CD4-positive, alpha-beta memory T cell (primary cell): ENCODE measurements around the gene TET3. TPM values are rescaled to one million over a fixed set of nuclear protein-coding genes. Genes with fewer than 3 reads are reported as not detected.

Experiments
- CTCF ChIA-PET: fragments of 350-600 bp; sonication (Branson Sonifier 250); formaldehyde crosslinking; loops from one replicate; lab custom pipeline; 2021; ENCODE audit warnings: inconsistent platforms; ENCODE audit not compliant: partially characterized antibody; lab: Charles Lee
- POLR2A ChIA-PET: fragments of 350-600 bp; sonication (Branson Sonifier 250); formaldehyde crosslinking; loops from one replicate; lab custom pipeline; 2021; ENCODE audit not compliant: partially characterized antibody; lab: Charles Lee
- DNase-seq, 5 donors: peaks; one replicate each; pipeline versions ENCODE4 v3.0.0 to v3.0.0-alpha.2; 2020 to 2022; ENCODE audit warnings: mixed read lengths in 1 of 5
- H3K27ac ChIP-seq: one replicate; pipeline ENCODE4 v1.7.0; 2013; ENCODE audit warnings: low read depth, low read length
- H3K27me3 ChIP-seq: 2 replicates; pipeline ENCODE4 v1.7.0; 2013; ENCODE audit warnings: mild to moderate bottlenecking, low read length, moderate library complexity; ENCODE audit not compliant: insufficient read depth
- H3K36me3 ChIP-seq: 2 replicates; pipeline ENCODE4 v1.7.0; 2013; ENCODE audit warnings: mild to moderate bottlenecking, low read length, moderate library complexity; ENCODE audit not compliant: insufficient read depth
- H3K4me1 ChIP-seq: 2 replicates; pipeline ENCODE4 v1.7.0; 2013; ENCODE audit warnings: mild to moderate bottlenecking, low read length, moderate library complexity; ENCODE audit not compliant: insufficient read depth
- H3K4me3 ChIP-seq, 2 donors: one replicate each; pipeline ENCODE4 v1.7.0; 2013; ENCODE audit warnings: low read length in 2 of 2, mild to moderate bottlenecking in 1 of 2
- H3K9me3 ChIP-seq, 2 donors: one replicate each; pipeline ENCODE4 v1.7.0; 2013; ENCODE audit warnings: low read length in 2 of 2, control low read depth in 1 of 2; ENCODE audit not compliant: control insufficient read depth in 1 of 2
- H3K27ac Mint-ChIP-seq, 7 donors: one replicate each; pipeline ENCODE4 v1.8.0; 2020 to 2021; ENCODE audit warnings: mixed read lengths in 7 of 7, mild to moderate bottlenecking in 6 of 7, inconsistent platforms in 3 of 7, moderate library complexity in 3 of 7
- H3K27me3 Mint-ChIP-seq, 2 donors: one replicate each; pipeline ENCODE4 v1.8.0; 2020 to 2021; ENCODE audit warnings: mixed read lengths in 2 of 2
- H3K36me3 Mint-ChIP-seq, 2 donors: one replicate each; pipeline ENCODE4 v1.8.0; 2020 to 2021; ENCODE audit warnings: mixed read lengths in 2 of 2, inconsistent platforms in 1 of 2, mild to moderate bottlenecking in 1 of 2
- H3K4me1 Mint-ChIP-seq, 4 donors: one replicate each; pipeline ENCODE4 v1.8.0; 2020 to 2021; ENCODE audit warnings: mixed read lengths in 4 of 4, mild to moderate bottlenecking in 1 of 4
- H3K4me3 Mint-ChIP-seq, 8 donors: one replicate each; pipeline ENCODE4 v1.8.0; 2020 to 2021; ENCODE audit warnings: mixed read lengths in 8 of 8, mild to moderate bottlenecking in 7 of 8, moderate library complexity in 6 of 8, inconsistent platforms in 3 of 8
- H3K9me3 Mint-ChIP-seq, 8 donors: one replicate each; pipeline ENCODE4 v1.8.0; 2020 to 2021; ENCODE audit warnings: mixed read lengths in 8 of 8, mild to moderate bottlenecking in 5 of 8, inconsistent platforms in 3 of 8, moderate library complexity in 1 of 8
- intact Hi-C: fragments of 100-400 bp; cut with micrococcal nuclease; formaldehyde crosslinking; loops from one replicate; pipeline ENCODE4 v1.15.1; 2023
- polyA plus RNA-seq, 2 donors: library from polyadenylated mRNA; unstranded; fragments of 300-500 nt; fragmentation: Illumina TruSeq; gene quantifications; one replicate each; pipeline ENCODE4 v1.2.3, GENCODE V29; 2021
- total RNA-seq, 2 experiments: library from RNA; stranded (reverse); gene quantifications; one replicate each; pipeline ENCODE4 v1.2.3, GENCODE V29; 2021

The TET3 gene
- total and polyA plus RNA-seq, 4 experiments from 2014 or later: 0.03 to 19.4 (median 9.4) TPM

DNA sequence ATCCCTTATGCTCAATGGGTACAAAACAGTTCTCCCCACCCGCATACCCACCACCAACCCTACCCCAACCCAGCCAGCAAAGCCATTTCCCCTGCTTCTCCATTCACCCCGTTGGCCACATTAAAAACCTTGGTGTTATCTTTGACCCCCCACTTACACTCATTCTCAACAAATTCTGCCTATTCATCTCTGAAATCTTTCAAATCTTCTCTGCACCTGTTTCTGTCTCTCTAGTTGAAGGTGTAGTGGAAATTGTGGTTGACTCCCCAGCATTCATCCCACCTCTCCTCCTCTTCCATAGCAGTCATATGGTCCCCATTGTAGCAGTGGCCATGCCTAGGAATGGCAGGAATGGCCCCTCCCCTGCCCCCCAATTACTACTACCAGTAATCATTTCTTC lies 20.5 kb upstream of the TET3 start:
- Mint-ChIP-seq H3K27ac (peak overlapping the region in 6 of 7 donors; percentile 0 to 83 (median 50)), H3K36me3 (peaks cover 19 to 22% of the 10 kb centered on the region in 2 donors), H3K9me3 (peaks cover 0 to 8% (median 3%) of the 10 kb centered on the region in 8 donors), H3K4me1 (peaks cover 14 to 36% (median 20%) of the 10 kb centered on the region in 4 donors), H3K4me3 (peak overlapping the region in 7 of 8 donors; percentile 5 to 73 (median 52)), H3K27me3 (no peaks in the 10 kb centered on the region)
- no peaks in the 10 kb centered on the region for H3K27me3 ChIP-seq
- intact Hi-C loops: loop anchor here (2.0 kb wide), 1 partner anchor 15 kb away; no protein-coding TSS in a partner anchor
- ChIA-PET CTCF (interaction anchor here (1.0 kb wide), 1 partner anchor 23 kb away, joined by 5 read pairs; no protein-coding TSS in a partner anchor), POLR2A (interaction anchor here (1.3 kb wide), 1 partner anchor 15 kb away, joined by 4 read pairs; no protein-coding TSS in a partner anchor)
- no peaks in the 10 kb centered on the region for H3K9me3 ChIP-seq
- no peak for DNase-seq
- H3K27ac ChIP-seq: no peak overlapping the region
- H3K36me3 ChIP-seq: peaks cover 4% of the 10 kb centered on the region
- no peak overlapping the region for H3K4me3 ChIP-seq
- peaks cover 6% of the 10 kb centered on the region for H3K4me1 ChIP-seq

GRCh38 chr2:73965053-73965452 lies 19.7 kb upstream of the TET3 start:
- Histone ChIP-seq H3K36me3 (no peaks in the 10 kb centered on the region), H3K4me3 (no peak overlapping the region), H3K4me1 (peaks cover 10% of the 10 kb centered on the region), H3K27me3 (no peaks in the 10 kb centered on the region), H3K9me3 (no peaks in the 10 kb centered on the region), H3K27ac (no peak overlapping the region)
- POLR2A ChIA-PET: interaction anchor here (1.3 kb wide), 1 partner anchor 14 kb away, joined by 4 read pairs; no protein-coding TSS in a partner anchor
- Mint-ChIP-seq H3K9me3 (peaks cover 0 to 8% (median 3%) of the 10 kb centered on the region in 8 donors), H3K36me3 (peaks cover 12 to 16% of the 10 kb centered on the region in 2 donors), H3K4me3 (no peak overlapping the region), H3K4me1 (peaks cover 16 to 44% (median 27%) of the 10 kb centered on the region in 4 donors), H3K27ac (no peak overlapping the region), H3K27me3 (no peaks in the 10 kb centered on the region)
- intact Hi-C loops: loop anchor here (2.0 kb wide), 1 partner anchor 16 kb away; no protein-coding TSS in a partner anchor
- no peak for DNase-seq
- CTCF ChIA-PET: interaction anchor here (0.5 to 1.4 kb wide), 3 partner anchors 22 to 810 kb away, joined by 3 to 5 read pairs (median 3); no protein-coding TSS in a partner anchor

- H3K27me3 ChIP-seq: no peaks in the 10 kb centered on the region
- H3K27ac Mint-ChIP-seq: peak overlapping the region in 3 of 7 donors; percentile 57 to 63 (median 63)
- H3K27me3 Mint-ChIP-seq: no peaks in the 10 kb centered on the region
- H3K36me3 Mint-ChIP-seq: no peaks in the 10 kb centered on the region
- CTCF ChIA-PET: no interaction called here
- intact Hi-C loops: no loop called here
- H3K4me3 Mint-ChIP-seq: no peak overlapping the region
- peaks cover 34% of the 10 kb centered on the region for H3K4me1 ChIP-seq
- H3K36me3 ChIP-seq: no peaks in the 10 kb centered on the region
- no peak for DNase-seq
- H3K9me3 ChIP-seq: no peaks in the 10 kb centered on the region
- peaks cover 35 to 64% (median 46%) of the 10 kb centered on the region in 4 donors for H3K4me1 Mint-ChIP-seq
- H3K27ac ChIP-seq: no peak overlapping the region
- POLR2A ChIA-PET: interaction anchor here (0.6 to 1.5 kb wide), 4 partner anchors 10 to 127 kb away, joined by 3 to 5 read pairs (median 3); no protein-coding TSS in a partner anchor
- H3K9me3 Mint-ChIP-seq: peaks cover 0 to 1% (median 0%) of the 10 kb centered on the region in 8 donors
- H3K4me3 ChIP-seq: no peak overlapping the region
Observed at GRCh38 chr2:73968357-73968937, 16.3 kb upstream of the TET3 start.

DNA sequence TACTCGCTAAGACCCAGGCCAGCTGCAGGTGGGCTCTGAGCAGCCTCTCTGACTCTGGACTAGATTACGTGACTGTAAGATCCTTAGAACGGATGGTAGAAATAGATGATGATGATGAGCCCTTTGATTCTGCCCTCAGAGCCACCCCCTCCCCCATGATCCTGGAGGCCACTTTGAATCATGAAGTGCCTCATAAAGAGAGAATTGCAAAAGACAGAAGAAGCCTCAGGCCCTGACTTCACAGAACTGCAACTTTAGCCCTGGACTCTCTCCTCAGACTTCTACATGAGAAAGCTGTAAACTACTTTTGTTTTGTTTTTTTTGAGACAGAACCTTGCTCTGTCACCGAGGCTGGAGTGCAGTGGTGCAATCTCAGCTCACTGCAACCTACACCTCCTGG lies 15.4 kb upstream of the TET3 start:
- Histone ChIP-seq H3K4me1 (peaks cover 28% of the 10 kb centered on the region), H3K4me3 (no peak overlapping the region), H3K9me3 (no peaks in the 10 kb centered on the region), H3K27ac (no peak overlapping the region), H3K27me3 (no peaks in the 10 kb centered on the region), H3K36me3 (no peaks in the 10 kb centered on the region)
- Mint-ChIP-seq H3K27ac (peak overlapping the region in 3 of 7 donors; percentile 36 to 81 (median 68)), H3K27me3 (no peaks in the 10 kb centered on the region), H3K36me3 (no peaks in the 10 kb centered on the region), H3K9me3 (no peaks in the 10 kb centered on the region), H3K4me3 (peak overlapping the region in 2 of 8 donors; percentile 15 to 57), H3K4me1 (peaks cover 29 to 55% (median 39%) of the 10 kb centered on the region in 4 donors)
- intact Hi-C loops: no loop called here
- no peak for DNase-seq
- ChIA-PET POLR2A (interaction anchor here (0.9 to 1.2 kb wide), 2 partner anchors 11 to 13 kb away, joined by 3 to 5 read pairs; no protein-coding TSS in a partner anchor), CTCF (interaction anchor here (0.8 to 4.0 kb wide), 2 partner anchors 9 to 18 kb away, joined by 3 to 23 read pairs; no protein-coding TSS in a partner anchor)

DNA sequence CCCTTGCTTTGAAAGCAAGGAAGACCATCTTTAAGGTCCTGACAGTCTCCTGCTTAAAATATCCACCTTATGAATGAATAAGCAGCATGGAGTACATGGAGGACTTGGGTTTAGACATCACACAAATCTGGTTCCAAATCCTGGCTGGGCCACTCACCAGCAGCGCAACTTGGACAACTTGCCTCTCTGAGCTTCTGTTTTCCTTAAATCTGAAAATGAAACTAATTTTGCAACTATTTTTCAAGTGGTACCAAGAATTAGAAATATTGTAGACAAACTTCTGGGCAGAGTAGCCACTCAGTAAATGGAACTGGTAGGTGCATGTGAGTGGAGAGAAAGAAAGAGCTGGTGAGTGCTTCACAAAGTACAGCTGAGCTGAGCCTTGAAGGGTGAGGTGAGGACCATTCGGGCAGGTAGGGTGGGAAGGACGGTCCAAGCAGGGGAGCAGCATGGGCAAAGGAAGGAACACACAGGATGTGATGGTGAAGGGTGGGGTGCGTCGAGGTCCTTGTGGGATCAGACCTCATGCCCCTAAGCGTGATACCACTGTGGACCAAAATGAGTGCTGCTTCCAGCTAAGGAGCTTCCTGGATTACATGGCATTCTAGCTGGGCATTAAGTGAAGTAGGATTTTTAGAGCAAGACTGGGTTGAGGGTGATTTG lies 14.4 kb upstream of the TET3 start:
- ChIA-PET CTCF (interaction anchor here (0.8 to 4.0 kb wide), 6 partner anchors 8 to 86 kb away, joined by 3 to 23 read pairs (median 4); no protein-coding TSS in a partner anchor), POLR2A (interaction anchor here (0.6 to 2.6 kb wide), 11 partner anchors 8 to 496 kb away, joined by 3 to 14 read pairs (median 3); partner anchors contain the start of genes DGUOK, MOB1A and TET3)
- H3K27ac ChIP-seq: peak overlapping the region; percentile 17
- no peak for DNase-seq
- H3K36me3 ChIP-seq: no peaks in the 10 kb centered on the region
- H3K4me1 ChIP-seq: peaks cover 28% of the 10 kb centered on the region
- H3K9me3 ChIP-seq: no peaks in the 10 kb centered on the region
- no peaks in the 10 kb centered on the region for H3K36me3 Mint-ChIP-seq
- intact Hi-C loops: loop anchor here (2.0 kb wide), 1 partner anchor 17 kb away; no protein-coding TSS in a partner anchor
- no peaks in the 10 kb centered on the region for H3K27me3 Mint-ChIP-seq
- H3K27ac Mint-ChIP-seq: peak overlapping the region; percentile 81 to 96 (median 91)
- peaks cover 26 to 48% (median 37%) of the 10 kb centered on the region in 4 donors for H3K4me1 Mint-ChIP-seq
- H3K4me3 ChIP-seq: peak overlapping the region; percentile 32 to 33
- H3K4me3 Mint-ChIP-seq: peak overlapping the region; percentile 64 to 84 (median 74)
- no peaks in the 10 kb centered on the region for H3K9me3 Mint-ChIP-seq
- H3K27me3 ChIP-seq: no peaks in the 10 kb centered on the region

- Histone ChIP-seq H3K27ac (peak overlapping the region; percentile 17), H3K27me3 (no peaks in the 10 kb centered on the region), H3K36me3 (no peaks in the 10 kb centered on the region), H3K4me3 (peak overlapping the region; percentile 32 to 33), H3K9me3 (no peaks in the 10 kb centered on the region), H3K4me1 (peaks cover 28% of the 10 kb centered on the region)
- no peaks in the 10 kb centered on the region for H3K9me3 Mint-ChIP-seq
- ChIA-PET CTCF (interaction anchor here (1.0 to 4.0 kb wide), 7 partner anchors 11 to 86 kb away, joined by 3 to 23 read pairs (median 4); no protein-coding TSS in a partner anchor), POLR2A (interaction anchor here (0.6 to 2.6 kb wide), 10 partner anchors 10 to 496 kb away, joined by 3 to 14 read pairs (median 4); partner anchors contain the start of genes DGUOK, MOB1A and TET3)
- H3K4me1 Mint-ChIP-seq: peaks cover 26 to 55% (median 40%) of the 10 kb centered on the region in 4 donors
- intact Hi-C loops: loop anchor here (1.0 to 2.0 kb wide), 3 partner anchors 8 to 44 kb away; no protein-coding TSS in a partner anchor
- H3K27me3 Mint-ChIP-seq: no peaks in the 10 kb centered on the region
- H3K27ac Mint-ChIP-seq: peak overlapping the region; percentile 81 to 96 (median 91)
- peak; percentile 69 to 74 (median 71) for DNase-seq
- no peaks in the 10 kb centered on the region for H3K36me3 Mint-ChIP-seq
- peak overlapping the region; percentile 64 to 84 (median 74) for H3K4me3 Mint-ChIP-seq
Observed at GRCh38 chr2:73970850-73971471, 13.7 kb upstream of the TET3 start.
